Cardiac fibroblast (primary cell): ENCODE data around the gene CREB3.
A peak's percentile ranks its signal among the peaks of the same experiment; 100 is the strongest.

Experiments used
- DNase-seq, 2 donors: peaks; one replicate each; pipeline versions ENCODE4 v3.0.0 to v3.0.0-alpha.2; 2010; ENCODE audit warnings: low read depth in 2 of 2
- H3K4me3 ChIP-seq, 2 donors: replicated peaks in 1 of 2; 1 replicate in 1 of 2; 2 replicates in 1 of 2; pipeline ENCODE4 v1.5.1; 2011; ENCODE audit warnings: low read depth in 2 of 2, low read length in 2 of 2, mild to moderate bottlenecking in 2 of 2, moderate library complexity in 1 of 2
- TF ChIP-seq, protein P1 (sequence below): IDR thresholded peaks from one replicate; pipeline ENCODE4 v1.5.1; 2011; ENCODE audit warnings: low read depth, mild to moderate bottlenecking, low read length, inconsistent platforms

The CREB3 gene

GRCh38 chr9:35723908-35724307 lies 8.6 kb upstream of the CREB3 start:
- no peak for DNase-seq
- H3K4me3 ChIP-seq: no peak overlapping the region
- TF ChIP-seq, protein P1, sequence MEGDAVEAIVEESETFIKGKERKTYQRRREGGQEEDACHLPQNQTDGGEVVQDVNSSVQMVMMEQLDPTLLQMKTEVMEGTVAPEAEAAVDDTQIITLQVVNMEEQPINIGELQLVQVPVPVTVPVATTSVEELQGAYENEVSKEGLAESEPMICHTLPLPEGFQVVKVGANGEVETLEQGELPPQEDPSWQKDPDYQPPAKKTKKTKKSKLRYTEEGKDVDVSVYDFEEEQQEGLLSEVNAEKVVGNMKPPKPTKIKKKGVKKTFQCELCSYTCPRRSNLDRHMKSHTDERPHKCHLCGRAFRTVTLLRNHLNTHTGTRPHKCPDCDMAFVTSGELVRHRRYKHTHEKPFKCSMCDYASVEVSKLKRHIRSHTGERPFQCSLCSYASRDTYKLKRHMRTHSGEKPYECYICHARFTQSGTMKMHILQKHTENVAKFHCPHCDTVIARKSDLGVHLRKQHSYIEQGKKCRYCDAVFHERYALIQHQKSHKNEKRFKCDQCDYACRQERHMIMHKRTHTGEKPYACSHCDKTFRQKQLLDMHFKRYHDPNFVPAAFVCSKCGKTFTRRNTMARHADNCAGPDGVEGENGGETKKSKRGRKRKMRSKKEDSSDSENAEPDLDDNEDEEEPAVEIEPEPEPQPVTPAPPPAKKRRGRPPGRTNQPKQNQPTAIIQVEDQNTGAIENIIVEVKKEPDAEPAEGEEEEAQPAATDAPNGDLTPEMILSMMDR: no peak

DNA sequence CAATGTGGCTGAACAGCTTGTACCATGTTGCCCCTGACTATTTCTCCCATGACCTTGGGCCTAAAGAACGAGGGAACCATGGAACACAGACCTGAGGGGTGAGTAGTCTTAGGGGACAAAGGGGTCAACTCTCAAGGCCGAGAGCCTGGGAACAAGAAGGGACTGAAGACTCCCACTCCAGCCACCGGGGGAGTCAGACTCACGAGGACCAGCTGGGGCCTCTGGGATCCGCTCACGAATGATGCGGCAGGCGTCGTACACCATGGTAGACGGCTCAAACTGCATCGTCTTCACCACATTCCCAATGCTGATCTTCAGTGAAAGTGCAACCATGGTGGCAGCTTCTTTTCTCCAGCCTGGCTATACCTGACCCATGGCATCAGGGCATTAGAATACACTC lies 7.1 kb upstream of the CREB3 start:
- no peak for DNase-seq
- TF ChIP-seq, protein P1: no peak
- H3K4me3 ChIP-seq: no peak overlapping the region

DNA sequence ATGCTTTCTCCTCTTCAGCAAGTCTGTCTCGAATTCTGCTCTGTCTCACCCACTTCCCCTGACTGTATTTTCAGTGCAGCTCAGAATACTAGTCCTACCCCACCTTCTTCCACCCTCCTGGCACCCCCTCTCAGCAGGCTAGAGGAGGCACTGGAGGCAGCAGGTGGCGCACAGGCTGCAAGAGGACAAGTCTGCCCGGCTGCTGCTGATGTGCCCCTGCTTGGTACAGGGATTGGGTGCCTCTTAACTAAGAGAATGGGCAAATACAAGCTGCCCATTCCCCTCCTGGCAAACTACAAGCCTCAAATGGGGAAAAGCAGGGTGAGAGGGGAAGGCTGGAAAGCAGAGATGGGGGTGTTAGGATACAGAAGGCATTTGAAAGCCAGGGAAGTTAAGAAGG lies 5.5 kb upstream of the CREB3 start:
- TF ChIP-seq, protein P1: peak; percentile 9
- DNase-seq: peak; percentile 53 to 68
- H3K4me3 ChIP-seq: peak overlapping the region in 1 of 2 donors; percentile 87

- peak overlapping the region; percentile 39 to 87 for H3K4me3 ChIP-seq
- TF ChIP-seq, protein P1: no peak
- no peak for DNase-seq
Measured at GRCh38 chr9:35727676-35728040, 4.8 kb upstream of the CREB3 start.

DNA sequence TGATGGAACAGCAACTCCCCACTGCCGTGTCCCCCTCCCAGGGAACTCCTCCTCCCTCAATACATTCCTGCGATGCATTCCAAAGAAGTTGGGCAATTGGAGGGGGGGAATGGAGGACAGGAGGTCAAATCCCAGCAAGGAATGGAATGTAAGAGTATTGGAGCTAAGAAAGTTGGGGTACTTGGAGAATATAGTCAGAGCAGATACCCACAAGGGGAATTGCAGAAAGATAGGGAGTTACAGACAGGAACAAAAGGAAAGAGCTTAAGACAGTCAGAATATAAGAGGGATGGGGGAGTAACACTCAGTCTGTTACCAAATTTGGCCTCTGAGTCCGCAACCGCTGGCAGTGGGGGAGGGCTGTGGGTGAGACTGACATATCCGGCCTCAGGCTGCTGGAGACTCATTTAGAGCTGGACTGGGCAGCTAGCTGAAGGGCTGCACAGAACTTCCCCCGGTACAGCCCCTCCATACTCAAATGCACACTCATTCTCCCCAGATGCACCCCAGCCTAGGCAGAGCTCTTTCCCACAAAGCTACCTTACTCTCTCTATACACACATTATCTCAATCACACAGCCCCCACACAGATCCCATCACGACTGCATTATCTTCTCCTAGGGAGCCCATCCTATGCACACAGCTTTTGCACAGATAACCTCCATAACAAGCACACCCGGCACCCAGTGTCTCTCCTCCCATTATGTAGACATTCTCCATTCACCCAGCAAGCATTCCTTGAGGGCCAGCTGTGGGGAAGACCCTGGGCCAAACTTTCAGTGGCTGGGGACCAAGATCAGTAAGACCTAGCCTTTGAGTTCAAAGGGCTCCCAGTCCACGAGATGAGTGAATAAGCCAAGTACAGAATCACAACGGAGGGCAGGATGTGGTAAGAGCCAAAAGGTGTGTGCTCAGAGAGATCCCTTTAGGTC lies 4.2 kb upstream of the CREB3 start:
- TF ChIP-seq, protein P1: no peak
- peak; percentile 94 to 95 for DNase-seq
- H3K4me3 ChIP-seq: peak overlapping the region; percentile 39 to 87

- TF ChIP-seq, protein P1: no peak
- peak overlapping the region; percentile 86 to 87 for H3K4me3 ChIP-seq
- peak in 1 of 2 donors; percentile 32 for DNase-seq
Measured at GRCh38 chr9:35729101-35729500, 3.4 kb upstream of the CREB3 start.
